HG03571 (cell line): ENCODE measurements around the gene APBA1.

Source experiments
- ATAC-seq: cut with Tn5 transposase; IDR thresholded peaks from one replicate; pipeline ENCODE4 v1.9.1; 2021; ENCODE audit not compliant: unreplicated experiment

The APBA1 gene

DNA sequence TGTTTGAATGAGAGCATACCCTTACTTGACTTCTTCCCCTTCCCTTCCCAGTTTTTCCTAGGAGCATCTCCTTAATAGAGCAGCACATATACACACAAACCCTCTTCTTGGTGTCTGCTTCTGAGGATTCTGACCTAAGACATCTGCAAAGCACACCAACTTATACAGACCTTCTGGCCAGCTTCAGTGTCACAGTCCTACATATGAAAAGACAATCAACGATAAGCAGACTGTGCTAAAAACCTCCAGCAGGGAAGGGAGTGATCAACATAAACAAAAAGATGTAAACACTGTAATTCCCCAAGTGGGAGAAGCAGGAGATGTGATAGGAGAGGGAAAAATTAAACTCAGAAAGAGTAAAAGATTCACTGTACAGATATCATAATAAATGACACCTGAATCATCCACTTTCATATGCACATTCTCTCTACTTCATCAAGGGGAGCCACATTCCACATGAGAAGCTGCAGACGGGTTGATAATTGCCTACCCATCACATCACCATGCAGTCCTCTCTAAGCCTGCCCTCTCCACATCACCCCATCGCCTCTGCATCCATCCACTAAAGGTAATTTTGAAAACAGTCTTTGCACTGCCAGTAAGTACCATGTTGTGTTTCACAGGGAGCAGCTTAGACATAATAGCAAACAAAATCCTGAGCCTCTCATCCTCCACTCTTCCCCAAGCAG is 13.0 kb downstream of the APBA1 start:
- ATAC-seq = no peak

DNA sequence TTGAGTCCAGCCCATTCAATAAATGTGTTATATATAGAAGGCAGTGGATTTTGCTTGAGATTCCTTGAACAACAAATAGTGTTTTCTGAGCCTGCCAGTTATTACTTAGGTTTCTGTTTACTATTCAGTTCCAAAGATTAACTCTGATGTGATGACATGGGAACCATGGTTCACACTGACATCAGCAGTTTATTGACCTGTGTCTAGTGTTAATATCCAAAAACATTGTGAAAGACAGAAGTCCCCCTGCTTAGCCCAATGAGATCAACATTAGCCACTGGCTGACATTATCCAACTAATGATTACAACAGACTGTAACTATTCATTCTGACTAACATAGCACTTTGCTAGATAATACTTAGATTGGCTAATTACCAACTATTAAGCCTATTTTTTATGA is 14.9 kb downstream of the APBA1 start:
- no peak for ATAC-seq

DNA sequence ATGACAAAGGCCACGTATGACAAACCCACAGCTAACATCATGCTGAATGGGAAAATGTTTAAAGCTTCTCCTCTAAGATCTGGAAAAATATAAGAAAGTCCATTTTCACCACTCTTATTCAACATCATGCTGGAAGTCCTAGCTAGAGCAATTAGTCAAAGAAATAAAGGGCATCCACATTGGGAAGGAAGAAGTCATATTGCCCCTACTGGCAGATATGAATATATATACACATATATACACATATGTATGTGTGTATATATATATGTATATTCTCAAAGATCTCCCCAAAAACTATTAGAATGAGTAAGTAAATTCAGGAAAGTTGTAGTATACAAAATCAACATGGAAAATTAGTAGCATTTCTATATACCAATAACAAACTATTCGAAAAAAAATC is 17.1 kb downstream of the APBA1 start:
- ATAC-seq = no peak

DNA sequence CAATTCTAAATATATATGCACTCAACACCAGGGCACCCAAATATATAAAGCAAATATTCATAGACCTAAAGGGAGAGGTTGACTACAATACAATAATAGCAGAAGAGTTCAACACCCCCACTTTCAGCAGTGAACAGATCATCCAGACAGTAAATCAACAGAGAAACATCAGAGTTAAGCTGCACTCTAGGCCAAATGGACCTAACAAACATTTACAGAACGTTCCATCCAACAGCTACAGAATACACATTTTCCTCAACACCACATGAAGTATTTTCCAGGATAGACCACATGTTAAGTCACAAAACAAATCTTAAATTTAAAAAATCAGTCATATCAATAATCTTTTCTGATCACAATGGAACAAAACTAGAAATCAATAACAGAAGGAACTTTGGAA is 18.9 kb downstream of the APBA1 start:
- no peak for ATAC-seq

DNA sequence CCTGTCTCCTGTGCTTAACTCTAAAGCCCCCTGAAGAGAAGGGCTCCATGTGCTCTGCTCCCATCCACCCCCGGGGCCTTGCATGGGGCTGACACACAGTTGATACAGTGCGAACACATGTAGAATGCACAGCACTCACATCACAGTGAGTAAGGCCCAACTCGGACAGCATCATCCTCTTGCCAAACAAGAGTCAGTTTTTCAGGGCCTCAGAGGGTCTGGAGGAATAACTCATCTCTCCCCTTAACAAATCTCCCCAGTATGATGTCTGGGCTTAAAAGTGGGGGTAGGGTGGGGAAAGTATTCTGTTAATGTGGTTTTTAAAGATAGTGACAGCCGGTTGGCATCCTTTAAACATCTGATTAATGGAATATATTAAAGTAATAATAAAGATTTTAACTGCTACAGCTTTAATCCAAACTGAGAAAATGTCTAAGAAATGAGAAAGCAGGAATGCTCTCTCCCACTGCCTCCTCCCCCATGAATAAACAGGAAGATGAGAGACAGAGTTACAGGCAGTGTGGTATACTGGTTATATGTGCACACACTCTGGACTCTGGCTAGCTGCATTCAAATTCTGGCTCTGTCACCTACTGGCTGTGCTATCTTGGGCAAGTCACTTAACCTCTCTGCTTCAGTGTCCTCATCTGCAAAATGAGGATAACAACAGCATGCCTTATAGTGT is 22.5 kb downstream of the APBA1 start:
- ATAC-seq = no peak

DNA sequence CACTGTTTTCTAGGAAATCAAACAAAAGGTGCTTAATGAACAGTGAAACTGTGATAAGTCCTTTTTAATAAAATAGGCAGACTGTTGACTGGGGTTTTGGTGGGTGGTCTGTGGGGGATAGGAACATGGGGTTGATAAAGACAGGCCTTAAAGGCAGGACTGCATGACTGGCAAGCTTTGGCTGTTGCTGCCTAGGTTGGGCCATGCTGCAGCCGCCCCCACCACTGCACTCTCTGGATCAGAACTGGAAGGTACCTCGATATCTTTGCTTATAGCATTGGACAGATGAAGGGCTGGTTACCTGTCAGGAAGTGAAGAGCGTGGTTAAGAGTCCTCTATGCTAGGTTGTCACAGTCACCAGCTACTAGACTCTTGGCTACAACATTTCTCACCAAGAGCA is 24.4 kb downstream of the APBA1 start:
- ATAC-seq = no peak

DNA sequence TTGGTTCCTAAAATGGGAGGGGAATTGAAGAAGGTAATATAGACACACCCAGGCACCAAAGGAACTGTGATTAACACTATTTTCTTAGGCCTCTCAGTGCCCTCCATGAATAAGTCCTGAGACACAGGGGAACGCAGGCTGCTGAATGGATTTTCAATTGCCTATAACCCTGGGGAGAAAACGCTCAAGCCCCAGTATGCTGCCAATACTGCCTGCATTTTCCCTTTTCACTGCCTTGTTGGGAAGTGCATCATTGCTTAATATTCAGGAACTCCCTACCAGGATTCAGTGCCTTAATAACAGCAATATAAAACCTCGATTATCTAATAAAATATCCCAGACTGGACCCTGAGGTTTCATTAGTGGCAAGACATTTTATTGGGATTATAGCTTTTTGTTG is 25.4 kb downstream of the APBA1 start:
- no peak for ATAC-seq

DNA sequence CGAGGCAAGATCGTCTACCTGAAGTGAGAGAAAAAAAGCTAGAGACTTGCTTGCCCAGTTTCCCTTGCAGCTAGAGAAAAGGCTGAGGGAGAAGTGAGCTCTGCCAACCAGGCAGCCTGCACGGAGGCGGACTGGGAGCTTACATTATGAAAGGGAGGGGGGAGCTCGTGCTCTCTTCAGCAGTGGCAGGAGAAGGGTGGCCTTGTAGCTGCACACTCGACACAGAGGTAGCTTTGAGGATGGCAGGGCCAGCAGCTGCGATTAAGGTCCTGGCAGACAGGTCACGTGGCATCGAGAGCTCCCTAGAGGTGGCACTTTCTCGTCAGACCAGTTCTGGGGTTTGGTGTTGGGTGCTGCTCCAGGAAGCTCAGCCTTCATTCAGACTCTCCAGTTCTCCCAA is 26.7 kb downstream of the APBA1 start:
- no peak for ATAC-seq

DNA sequence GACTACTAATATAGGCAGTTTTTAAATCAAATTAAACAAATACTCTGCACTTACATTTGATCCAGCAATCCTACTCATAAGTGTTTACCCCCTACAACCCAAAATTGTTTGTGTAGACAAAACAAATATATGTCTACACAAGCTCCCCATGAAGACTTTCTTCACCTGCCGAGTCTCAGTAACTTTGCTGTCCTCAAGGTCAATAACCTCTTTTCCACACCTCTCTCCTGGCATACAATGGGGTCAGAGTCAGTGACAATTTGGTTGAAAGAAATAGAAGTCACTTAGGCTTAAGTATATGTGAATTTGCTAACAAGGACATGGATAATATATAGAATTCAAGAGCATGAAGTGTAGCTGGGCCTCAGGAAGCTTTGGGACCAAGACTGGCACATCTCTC is 29.1 kb downstream of the APBA1 start:
- no peak for ATAC-seq

DNA sequence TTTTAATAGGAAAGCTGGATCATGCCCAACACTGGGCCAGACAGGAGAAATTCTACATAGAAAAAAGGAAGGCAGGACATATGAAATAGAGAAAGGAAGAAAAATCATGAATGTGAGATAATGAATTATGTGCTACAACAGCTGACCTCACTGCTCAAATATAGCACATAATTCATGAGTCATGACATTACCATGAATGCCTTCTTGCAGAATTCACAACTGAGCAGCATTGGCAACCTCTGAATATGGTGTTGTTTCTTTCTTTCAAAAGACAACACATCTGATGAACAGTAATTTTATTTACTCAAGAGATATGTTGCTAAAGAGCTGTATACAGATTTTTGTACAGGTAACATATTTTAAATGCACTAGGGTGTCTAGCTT is 34.4 kb downstream of the APBA1 start:
- no peak for ATAC-seq

DNA sequence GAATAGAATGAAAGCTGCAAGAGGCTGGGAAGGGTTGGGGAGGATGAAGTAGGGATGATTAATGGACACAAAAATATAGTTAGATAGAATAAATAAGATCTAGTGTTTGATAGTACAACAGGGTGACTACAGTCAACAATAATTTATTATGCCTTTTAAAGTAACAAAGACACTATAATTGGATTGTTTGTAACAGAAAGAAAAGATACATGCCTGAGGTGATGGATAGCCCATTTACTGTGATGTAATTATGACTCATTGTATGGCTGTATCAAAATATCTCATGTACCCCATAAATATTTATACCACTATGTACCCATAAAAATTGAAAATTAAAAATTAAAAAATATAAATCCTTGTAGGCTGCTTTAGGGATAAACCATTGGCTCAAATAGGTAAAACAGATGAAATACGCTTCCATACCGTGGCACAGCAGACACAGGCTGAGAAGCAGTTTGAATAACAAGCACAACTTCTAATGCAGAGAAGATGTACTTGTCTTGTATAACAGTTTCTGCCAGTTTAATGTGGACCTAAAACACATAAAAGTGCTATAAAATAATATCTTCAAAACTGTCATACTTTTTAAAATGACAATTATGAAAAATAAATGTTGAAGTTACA is 34.9 kb downstream of the APBA1 start:
- ATAC-seq = no peak

DNA sequence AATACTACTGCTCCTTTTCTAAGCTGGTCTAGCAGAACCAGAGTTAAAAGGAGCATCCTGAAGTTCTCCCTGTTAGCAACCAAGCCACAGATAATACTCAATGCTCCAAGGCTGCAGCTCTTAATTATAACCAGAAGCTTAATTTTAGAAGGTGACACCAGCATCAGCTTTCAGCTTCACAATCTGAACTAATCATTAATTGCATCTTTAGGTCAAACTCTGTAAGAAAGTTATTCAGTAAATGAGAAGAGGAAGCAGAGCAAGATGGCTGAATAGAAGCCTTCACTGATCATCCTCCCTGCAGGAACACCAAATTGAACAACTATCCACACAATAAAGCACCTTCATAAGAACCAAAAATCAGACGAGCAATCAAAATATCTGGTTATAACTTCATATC is 38.5 kb downstream of the APBA1 start:
- peak; percentile 69 for ATAC-seq

DNA sequence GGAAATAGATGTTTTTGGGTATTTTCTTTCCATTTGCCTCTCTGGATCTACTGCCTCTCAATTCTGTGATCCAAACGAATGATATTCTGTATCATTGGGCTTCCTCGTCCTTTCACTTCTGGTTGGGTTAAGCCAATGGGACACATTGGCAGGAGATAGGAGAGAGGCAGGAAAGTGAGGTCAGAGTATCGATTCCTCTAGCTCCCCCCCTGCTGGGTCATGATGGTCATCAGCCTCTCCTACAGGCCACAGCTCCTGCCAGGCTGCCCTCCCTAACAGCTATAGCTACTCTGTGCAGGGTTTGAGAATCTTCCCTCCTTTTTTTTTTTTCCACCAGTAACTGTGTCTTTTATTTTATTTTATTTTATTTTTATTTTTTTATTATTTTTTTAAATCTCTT is 39.4 kb downstream of the APBA1 start:
- no peak for ATAC-seq

DNA sequence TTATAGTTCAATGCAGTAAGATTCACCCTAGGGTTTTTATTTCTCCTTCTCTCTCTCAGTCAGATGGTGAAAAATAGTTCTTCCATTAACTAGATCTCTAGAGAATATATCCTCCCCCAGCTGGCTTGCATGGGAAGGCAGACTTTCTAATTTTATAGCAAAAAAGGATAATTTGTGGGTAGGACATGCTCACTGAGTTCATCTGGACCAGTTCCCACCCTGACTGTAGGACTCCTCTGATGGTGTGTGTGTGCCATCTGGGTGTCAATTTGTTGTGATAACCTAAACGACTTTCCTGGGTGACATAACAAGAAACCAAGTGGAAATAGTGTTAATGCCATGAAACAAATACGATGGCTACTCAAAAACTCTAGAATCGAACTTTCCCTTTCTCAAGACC is 44.9 kb downstream of the APBA1 start:
- ATAC-seq = no peak

DNA sequence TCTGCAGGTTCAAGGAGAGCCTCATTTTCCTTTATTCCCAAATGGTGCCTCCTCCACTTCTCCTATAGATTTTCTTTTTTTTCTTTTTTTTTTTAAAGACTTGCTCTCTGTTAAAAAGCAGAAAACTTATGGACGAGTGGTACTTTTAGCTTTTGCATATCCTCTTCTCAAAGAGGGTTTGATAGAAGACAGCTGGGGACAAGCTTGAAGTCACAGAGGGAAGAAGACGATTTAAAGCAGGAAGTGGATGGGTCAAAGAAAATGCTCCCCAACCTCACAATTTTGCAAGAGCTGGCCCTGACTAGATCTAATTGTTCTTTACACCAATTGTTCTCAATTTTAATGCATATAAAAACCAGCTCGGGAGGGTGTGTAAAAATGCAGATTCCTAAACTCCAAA is 48.9 kb downstream of the APBA1 start:
- no peak for ATAC-seq

DNA sequence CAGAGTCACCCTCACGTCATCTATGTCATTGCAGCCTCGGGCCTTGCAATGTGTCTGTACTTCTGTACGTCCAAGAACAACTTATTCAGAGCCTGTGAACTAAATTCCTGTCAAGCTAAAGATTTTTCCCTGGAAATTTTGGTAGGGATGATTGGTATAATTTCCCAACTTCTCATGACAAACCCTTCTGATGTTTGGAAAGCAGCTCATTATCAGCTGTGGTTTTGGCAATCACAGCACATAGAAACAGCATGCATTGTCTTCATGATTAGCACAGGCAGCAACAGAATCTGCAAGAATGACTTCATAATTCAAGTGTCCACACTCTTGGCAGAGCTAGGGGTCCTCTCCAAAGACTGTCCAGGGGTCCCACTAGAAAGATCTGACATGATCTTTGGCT is 49.5 kb downstream of the APBA1 start:
- no peak for ATAC-seq

DNA sequence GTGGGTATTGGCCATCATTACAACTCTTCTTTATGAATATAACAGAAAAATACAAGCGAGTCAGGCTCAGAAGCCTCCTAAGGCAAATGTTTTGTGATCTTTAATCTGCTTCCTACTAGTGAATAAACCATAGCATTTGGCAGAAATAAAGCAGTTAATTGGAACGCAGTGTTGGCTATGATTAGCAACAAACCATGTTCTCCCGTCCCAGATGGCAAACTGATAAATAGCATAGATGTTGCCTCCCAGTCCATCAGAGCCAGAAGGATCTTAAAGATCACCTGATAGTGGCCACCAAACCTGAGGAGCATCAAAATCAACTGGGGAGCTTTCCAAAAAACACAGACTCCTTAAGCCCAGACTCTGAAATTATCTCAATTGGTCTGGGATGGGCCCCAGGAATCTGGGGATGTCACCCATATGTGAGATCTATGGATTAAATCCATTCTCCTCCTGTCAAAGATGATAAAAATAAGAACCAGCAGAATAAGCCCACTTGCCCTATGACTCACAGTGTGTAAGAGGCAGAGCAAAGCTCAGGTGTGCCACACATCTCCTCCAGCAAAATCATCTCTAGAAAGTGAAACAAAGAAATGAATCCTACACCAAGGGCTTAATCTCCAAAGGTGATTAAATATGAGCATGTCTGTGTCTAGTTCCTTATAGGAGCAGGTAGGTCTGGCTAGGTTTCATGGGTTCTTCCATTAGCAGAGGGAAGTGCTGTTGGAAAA is 50.3 kb downstream of the APBA1 start:
- no peak for ATAC-seq

DNA sequence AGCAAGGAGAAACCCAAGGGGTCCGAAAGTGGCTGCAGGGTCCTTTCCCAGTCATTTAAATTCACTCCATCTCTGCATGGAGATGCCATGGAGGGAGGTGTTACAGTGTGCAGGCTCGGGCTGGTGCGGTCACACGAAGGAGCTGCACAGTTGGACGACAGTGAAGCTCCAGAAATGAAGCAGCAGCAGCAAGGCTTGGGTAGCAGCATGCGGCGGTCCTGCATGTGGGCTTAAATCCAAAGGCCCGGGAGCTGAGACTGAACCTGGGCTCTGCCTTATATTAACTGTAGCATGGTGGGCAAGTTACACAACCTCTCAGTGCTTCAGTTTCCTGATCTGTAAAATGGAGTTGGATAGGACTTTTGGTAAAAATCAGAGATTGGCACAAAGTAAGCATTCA is 51.4 kb downstream of the APBA1 start:
- no peak for ATAC-seq

DNA sequence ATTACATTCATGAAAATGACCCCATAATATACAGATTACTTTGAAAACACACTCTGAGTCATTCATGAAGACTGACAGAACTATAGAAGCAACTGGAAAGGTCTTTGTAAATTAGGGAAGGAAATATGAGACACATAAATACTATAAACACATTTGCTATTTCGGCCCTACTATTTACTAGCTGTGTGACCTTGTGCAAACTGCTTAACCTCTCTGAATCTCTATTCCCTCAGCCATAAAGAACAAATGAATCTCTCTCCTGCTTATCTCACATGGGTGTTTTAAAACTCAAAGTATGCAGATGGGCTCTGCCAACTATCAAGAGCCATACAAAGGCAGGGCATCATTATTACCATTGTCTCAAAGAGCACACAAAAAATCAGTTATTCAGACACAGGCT is 52.9 kb downstream of the APBA1 start:
- no peak for ATAC-seq

DNA sequence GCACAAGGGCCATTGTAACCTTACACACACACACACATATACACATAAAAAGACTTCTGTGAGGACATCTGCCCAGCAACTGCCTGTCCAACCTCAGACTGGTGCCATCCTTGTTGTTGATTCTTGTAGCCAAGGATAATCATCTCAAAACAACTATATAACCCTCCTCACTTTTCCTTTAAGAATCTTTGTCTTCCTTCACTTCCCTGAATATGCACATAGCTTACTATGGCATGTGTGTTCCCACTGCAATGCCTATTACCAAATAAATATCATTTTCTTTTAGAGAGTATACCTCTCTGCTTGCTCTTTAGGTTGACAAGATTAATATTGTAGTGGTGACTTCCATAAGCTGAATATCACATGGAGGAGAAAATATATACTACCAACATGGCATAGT is 55.2 kb downstream of the APBA1 start:
- no peak for ATAC-seq

DNA sequence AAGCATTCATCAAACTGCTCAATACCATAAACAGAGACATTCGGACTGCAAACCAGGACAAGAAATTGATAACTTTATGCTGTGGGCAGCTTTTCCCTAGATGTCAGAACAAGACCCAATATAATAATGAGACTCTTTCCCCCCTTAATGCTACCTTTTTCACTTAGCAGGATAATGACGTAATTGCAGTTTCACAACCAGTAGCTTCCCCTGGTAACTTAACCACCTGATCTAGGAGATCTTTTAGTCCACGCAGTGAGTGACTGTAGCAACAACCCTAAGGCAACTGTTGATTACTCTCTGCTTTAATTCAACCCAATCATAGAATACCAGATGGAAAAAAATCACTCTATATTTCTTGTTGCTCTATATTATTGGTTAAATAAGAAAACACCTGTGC is 56.3 kb downstream of the APBA1 start:
- no peak for ATAC-seq

DNA sequence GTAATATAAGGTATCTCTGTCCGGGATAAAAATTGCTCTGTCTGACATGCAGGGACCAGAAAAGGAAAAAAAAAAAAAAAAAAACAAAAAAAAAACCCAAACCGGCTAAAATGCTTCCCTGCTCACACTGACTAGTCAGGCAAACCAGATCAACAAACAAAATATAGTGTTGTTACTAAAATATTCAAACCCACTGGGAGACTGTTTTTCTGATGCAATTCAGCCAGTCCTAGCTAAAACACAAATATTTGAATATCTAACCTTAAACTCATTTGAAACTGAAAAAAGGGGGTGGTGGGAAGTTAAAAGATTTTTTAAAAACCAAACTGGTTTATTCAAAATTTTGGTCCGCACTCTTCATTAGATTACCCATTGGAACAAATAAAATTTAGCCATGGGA is 61.0 kb downstream of the APBA1 start:
- no peak for ATAC-seq
